HepG2 (cell line): ENCODE data around the gene APOC3. TPM values are rescaled to one million over a fixed set of nuclear protein-coding genes. Genes with fewer than 3 reads are reported as not detected.
A peak's percentile ranks its signal among the peaks of the same experiment; 100 is the strongest.

ENCODE experiments used
- ATAC-seq: fragments of 200-7000 bp; cut with Tn5 transposase; 3 replicates; pipeline ENCODE4 v1.9.1; 2020; ENCODE audit warnings: mild to moderate bottlenecking, moderate library complexity
- BruUV-seq: library from RNA; stranded (reverse); fragments of 400-500 nt; replicated peaks from 2 replicates; lab custom pipeline; 2021; lab: Mats Ljungman, UMichigan
- CTCF ChIA-PET: fragments of 300-600 bp; formaldehyde crosslinking; extraction: SDS; loops from one replicate; lab custom pipeline; 2021; ENCODE audit warnings: low total read pairs, inconsistent platforms, low intra/inter-chr PET ratio; lab: Yijun Ruan, JAX
- POLR2A ChIA-PET: fragments of 350-600 bp; sonication (Branson Sonifier 250); formaldehyde crosslinking; loops from one replicate; lab custom pipeline; 2020; ENCODE audit warnings: antibody characterized with exemption, inconsistent platforms; lab: Yijun Ruan, JAX
- DNase-seq: peaks from one replicate; pipeline ENCODE4 v3.0.0-alpha.2; 2015; ENCODE audit warnings: low spot score
- FAIRE-seq: peaks from 3 replicates; lab custom pipeline; 2011; peaks lifted over from hg19 to GRCh38; lab: Jason Lieb, UNC
- H2AFZ ChIP-seq: one replicate; pipeline ENCODE4 v1.6.1; 2011; ENCODE audit warnings: low read length, inconsistent platforms
- H3K27ac ChIP-seq: fragments of 300-600 bp; 3 replicates; pipeline ENCODE4 v1.8.0; 2011; ENCODE audit warnings: mixed run types, mild to moderate bottlenecking, mixed read lengths, low read length, inconsistent platforms; ENCODE audit not compliant: insufficient read depth; ENCODE audit errors: extremely low read length
- H3K27me3 ChIP-seq, 2 experiments: fragments of 200-600 bp in 1 of 2; 2 replicates in 1 of 2; 3 replicates in 1 of 2; pipeline versions ENCODE4 v1.6.0 to v1.8.0; 2011; ENCODE audit warnings: low read length in 2 of 2, mild to moderate bottlenecking in 2 of 2, moderate library complexity in 2 of 2, inconsistent platforms in 1 of 2; ENCODE audit not compliant: insufficient read depth in 2 of 2, control insufficient read depth in 1 of 2
- H3K36me3 ChIP-seq, 2 experiments: fragments of 200-600 bp in 1 of 2; replicated peaks in 1 of 2; 2 replicates in 1 of 2; 3 replicates in 1 of 2; pipeline versions ENCODE4 v1.5.1 to v1.8.0; 2011; ENCODE audit warnings: low read length in 2 of 2, inconsistent platforms in 1 of 2; ENCODE audit not compliant: insufficient read depth in 2 of 2, control insufficient read depth in 1 of 2
- H3K4me1 ChIP-seq: 2 replicates; pipeline ENCODE4 v1.5.1; 2012; ENCODE audit warnings: low read length, inconsistent platforms; ENCODE audit not compliant: insufficient read depth
- H3K4me2 ChIP-seq: 2 replicates; pipeline ENCODE4 v1.6.0; 2011; ENCODE audit warnings: low read depth, low read length, inconsistent platforms
- H3K4me3 ChIP-seq, 3 experiments: fragments of 200-600 bp in 1 of 3; sonication (generic), shearing (Covaris generic) in 1 of 3; replicated peaks in 1 of 3; 2 replicates each; pipeline ENCODE4 v1.5.1; 2011 to 2016; ENCODE audit warnings: low read length in 3 of 3, inconsistent platforms in 2 of 3, low read depth in 2 of 3, mild to moderate bottlenecking in 2 of 3, control low read depth in 1 of 3, mixed read lengths in 1 of 3; ENCODE audit not compliant: insufficient read depth in 1 of 3
- H3K79me2 ChIP-seq: one replicate; pipeline ENCODE4 v1.6.1; 2011; ENCODE audit warnings: low read length, inconsistent platforms; ENCODE audit not compliant: insufficient read depth
- H3K9ac ChIP-seq: 2 replicates; pipeline ENCODE4 v1.6.0; 2011; ENCODE audit warnings: mild to moderate bottlenecking, low read depth, low read length, inconsistent platforms; ENCODE audit not compliant: insufficient read depth
- H3K9me3 ChIP-seq: 2 replicates; pipeline ENCODE4 v1.5.1; 2012; ENCODE audit warnings: mild to moderate bottlenecking, low read length
- H4K20me1 ChIP-seq: 2 replicates; pipeline ENCODE4 v1.6.0; 2011; ENCODE audit warnings: inconsistent platforms, mild to moderate bottlenecking, low read length, moderate library complexity; ENCODE audit not compliant: insufficient read depth
- ATRX ChIP-seq: sonication (generic); formaldehyde crosslinking; IDR thresholded peaks from 2 replicates; pipeline ENCODE4 v1.4.0; 2020; ENCODE audit warnings: missing genetic modification reagents, borderline replicate concordance
- DDIT3 ChIP-seq: sonication (generic); formaldehyde crosslinking; IDR thresholded peaks from 2 replicates; pipeline ENCODE4 v1.4.0; 2020; ENCODE audit warnings: mild to moderate bottlenecking, missing genetic modification reagents
- ETS1 ChIP-seq: sonication (generic); formaldehyde crosslinking; IDR thresholded peaks from 2 replicates; pipeline ENCODE4 v1.4.0; 2020; ENCODE audit warnings: missing genetic modification reagents
- HMG20B ChIP-seq: conservative IDR thresholded peaks from 2 replicates; pipeline ENCODE4 v1.6.1; 2016; ENCODE audit warnings: missing genetic modification reagents, missing compliant biosample characterization
- HNRNPL ChIP-seq: fragments of 200-400 bp; formaldehyde crosslinking; IDR thresholded peaks from 2 replicates; pipeline ENCODE4 v1.6.1; 2017; ENCODE audit warnings: mild to moderate bottlenecking, low read depth, low read length
- KLF15 ChIP-seq: sonication (generic); formaldehyde crosslinking; IDR thresholded peaks from 2 replicates; pipeline ENCODE4 v1.8.1; 2023; ENCODE audit warnings: borderline replicate concordance, mild to moderate bottlenecking, inconsistent platforms, missing genetic modification reagents, mixed read lengths
- MAF1 ChIP-seq: sonication (generic); formaldehyde crosslinking; IDR thresholded peaks from 2 replicates; pipeline ENCODE4 v1.5.0; 2020; ENCODE audit warnings: missing genetic modification reagents, borderline replicate concordance
- MEIS1 ChIP-seq: sonication (generic); formaldehyde crosslinking; IDR thresholded peaks from 2 replicates; pipeline ENCODE4 v1.9.0; 2021; ENCODE audit warnings: mild to moderate bottlenecking, missing genetic modification reagents, moderate library complexity, borderline replicate concordance
- NFRKB ChIP-seq: fragments of 450-650 bp; IDR thresholded peaks from 2 replicates; pipeline ENCODE4 v1.6.1; 2017
- REPIN1 ChIP-seq: sonication (generic); formaldehyde crosslinking; IDR thresholded peaks from 2 replicates; pipeline ENCODE4 v1.8.0; 2022; ENCODE audit warnings: missing genetic modification reagents, low read depth, mild to moderate bottlenecking, borderline replicate concordance
- ZNF33A ChIP-seq: sonication (generic); formaldehyde crosslinking; IDR thresholded peaks from 2 replicates; pipeline ENCODE4 v1.5.1; 2020; ENCODE audit warnings: missing genetic modification reagents, mild to moderate bottlenecking, moderate library complexity, borderline replicate concordance
- ZNF367 ChIP-seq: sonication (generic); formaldehyde crosslinking; IDR thresholded peaks from 2 replicates; pipeline ENCODE4 v1.4.0; 2020; ENCODE audit warnings: missing genetic modification reagents, borderline replicate concordance
- ZNF558 ChIP-seq: sonication (generic); formaldehyde crosslinking; IDR thresholded peaks from 2 replicates; pipeline ENCODE4 v1.9.0; 2022; ENCODE audit warnings: mild to moderate bottlenecking, missing genetic modification reagents, borderline replicate concordance
- ZNF674 ChIP-seq: sonication (generic); formaldehyde crosslinking; IDR thresholded peaks from 2 replicates; pipeline ENCODE4 v1.5.0; 2020; ENCODE audit warnings: low read depth, mild to moderate bottlenecking, missing genetic modification reagents
- ZNF747 ChIP-seq: sonication (generic); formaldehyde crosslinking; IDR thresholded peaks from 2 replicates; pipeline ENCODE4 v1.8.1; 2023; ENCODE audit warnings: missing genetic modification reagents, mild to moderate bottlenecking, borderline replicate concordance
- WGBS: methylation state at CpG from one replicate; pipeline ENCODE4 v1.1.6; 2017; ENCODE audit warnings: low lambda C conversion rate; 5-methylcytosine and 5-hydroxymethylcytosine counted together
- in situ Hi-C: cut with HindIII; loops from 2 replicates; pipeline ENCODE4 v1.10.0; 2017; ENCODE audit warnings: low pct_unique_long_range_greater_than_20kb; ENCODE audit not compliant: extremely low pct_ligation_motif_present
- intact Hi-C: fragments of 100-400 bp; cut with micrococcal nuclease; formaldehyde crosslinking; loops from one replicate; pipeline ENCODE4 v1.10.0; 2022; ENCODE audit not compliant: unreplicated experiment
- polyA plus RNA-seq, 8 experiments: library from polyadenylated mRNA; depleted of rRNA in 3 of 8; stranded (reverse) in 7 of 8; unstranded in 1 of 8; fragments of >200 nt; fragmentation: Illumina TruSeq in 4 of 8; extraction: Trizol in 4 of 8; gene quantifications; 2 replicates each; pipeline versions ENCODE4 v1.2.1 to v1.2.3, GENCODE V29; 2011 to 2016; ENCODE audit warnings: low read depth in 4 of 8, missing spikeins in 1 of 8, mixed read lengths in 1 of 8; ENCODE audit not compliant: insufficient read depth in 1 of 8
- total RNA-seq, 5 experiments: library from RNA; depleted of rRNA; stranded (reverse); fragments of >200 nt; fragmentation: Illumina TruSeq; extraction: Trizol; gene quantifications; 2 replicates each; pipeline ENCODE4 v1.2.3, GENCODE V29; 2016; ENCODE audit warnings: low read depth in 1 of 5
- TF ChIP-seq, protein P1 (sequence below): fragments of 450-650 bp; IDR thresholded peaks from 2 replicates; pipeline ENCODE4 v1.6.1; 2016
- TF ChIP-seq, protein P2 (sequence below): sonication (generic); formaldehyde crosslinking; IDR thresholded peaks from 2 replicates; pipeline ENCODE4 v1.4.0; 2020; ENCODE audit warnings: low read depth, mild to moderate bottlenecking, missing genetic modification reagents

Gene APOC3
- total and polyA plus RNA-seq, 2 of the 13 experiments (the other 11 are each of a cell fraction or from before 2014, with no cell fraction given) = 314 to 687 TPM

DNA sequence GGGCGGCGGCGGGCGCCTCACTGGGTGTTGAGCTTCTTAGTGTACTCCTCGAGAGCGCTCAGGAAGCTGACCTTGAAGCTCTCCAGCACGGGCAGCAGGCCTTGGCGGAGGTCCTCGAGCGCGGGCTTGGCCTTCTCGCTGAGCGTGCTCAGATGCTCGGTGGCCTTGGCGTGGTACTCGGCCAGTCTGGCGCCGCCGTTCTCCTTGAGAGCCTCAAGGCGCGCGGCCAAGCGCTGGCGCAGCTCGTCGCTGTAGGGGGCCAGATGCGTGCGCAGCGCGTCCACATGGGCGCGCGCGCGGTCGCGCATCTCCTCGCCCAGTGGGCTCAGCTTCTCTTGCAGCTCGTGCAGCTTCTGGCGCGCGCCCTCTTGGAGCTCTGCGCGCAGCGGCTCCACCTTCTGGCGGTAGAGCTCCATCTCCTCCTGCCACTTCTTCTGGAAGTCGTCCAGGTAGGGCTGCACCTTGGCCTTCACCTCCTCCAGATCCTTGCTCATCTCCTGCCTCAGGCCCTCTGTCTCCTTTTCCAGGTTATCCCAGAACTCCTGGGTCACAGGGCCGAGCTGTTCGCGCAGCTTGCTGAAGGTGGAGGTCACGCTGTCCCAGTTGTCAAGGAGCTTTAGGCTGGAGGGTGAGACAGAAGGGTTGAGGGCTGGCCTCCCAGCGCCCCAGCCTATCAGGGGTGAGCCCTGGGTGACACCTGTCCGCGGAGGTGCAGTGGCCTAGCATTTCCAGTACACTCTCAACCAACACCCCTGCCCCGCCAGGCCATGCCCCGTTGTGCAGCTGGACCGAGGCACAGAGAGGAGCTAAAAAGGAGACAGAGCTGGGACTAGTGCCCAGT lies 6.3 kb downstream of the APOC3 start:
- peaks cover 87% of the 10 kb centered on the region for H3K4me1 ChIP-seq
- no peak overlapping the region for H2AFZ ChIP-seq
- BruUV-seq = TSS peak; percentile 89
- H3K79me2 ChIP-seq = peaks cover 39% of the 10 kb centered on the region
- no peaks in the 10 kb centered on the region; a peak in 2 of 5 replicates for H3K36me3 ChIP-seq
- peak; percentile 1; the same call in 2 of the 3 replicates for ATAC-seq
- WGBS = under 1% methylated on average over 18 of the region's 57 CpGs
- H4K20me1 ChIP-seq = peaks cover 9% of the 10 kb centered on the region; the same call in 1 of the 2 replicates
- intact Hi-C loops (no loop called here), in situ Hi-C loops (loop anchor here (5.0 kb wide), 1 partner anchor 44 kb away; the partner anchor contains the start of gene APOA5)
- H3K4me3 ChIP-seq = peak overlapping the region; percentile 75 to 95 (median 92)
- FAIRE-seq = no peak
- peak overlapping the region; percentile 99 for H3K27ac ChIP-seq
- peak overlapping the region; percentile 96 for H3K9ac ChIP-seq
- peak overlapping the region; percentile 92 for H3K4me2 ChIP-seq
- ChIA-PET POLR2A (interaction anchor here (0.6 to 18.4 kb wide), 21 partner anchors 10 to 309 kb away, joined by 3 to 1365 read pairs (median 12); partner anchors contain the start of genes APOA4, APOA5, APOC3 and BUD13), CTCF (interaction anchor here (2.2 kb wide), 1 partner anchor 44 kb away, joined by 23 read pairs; the partner anchor contains the start of gene APOA5)
- H3K27me3 ChIP-seq = no peaks in the 10 kb centered on the region
- DNase-seq = peak; percentile 61
- H3K9me3 ChIP-seq = no peaks in the 10 kb centered on the region
- peak; percentile 56; the same call in 1 of the 2 replicates for TF ChIP-seq HNRNPL
- 0 out of 2 replicates have a peak, but pooled peaks have one; percentile 7 for TF ChIP-seq MAF1 (CRISPR knock-in tag)
- TF ChIP-seq, protein P1, sequence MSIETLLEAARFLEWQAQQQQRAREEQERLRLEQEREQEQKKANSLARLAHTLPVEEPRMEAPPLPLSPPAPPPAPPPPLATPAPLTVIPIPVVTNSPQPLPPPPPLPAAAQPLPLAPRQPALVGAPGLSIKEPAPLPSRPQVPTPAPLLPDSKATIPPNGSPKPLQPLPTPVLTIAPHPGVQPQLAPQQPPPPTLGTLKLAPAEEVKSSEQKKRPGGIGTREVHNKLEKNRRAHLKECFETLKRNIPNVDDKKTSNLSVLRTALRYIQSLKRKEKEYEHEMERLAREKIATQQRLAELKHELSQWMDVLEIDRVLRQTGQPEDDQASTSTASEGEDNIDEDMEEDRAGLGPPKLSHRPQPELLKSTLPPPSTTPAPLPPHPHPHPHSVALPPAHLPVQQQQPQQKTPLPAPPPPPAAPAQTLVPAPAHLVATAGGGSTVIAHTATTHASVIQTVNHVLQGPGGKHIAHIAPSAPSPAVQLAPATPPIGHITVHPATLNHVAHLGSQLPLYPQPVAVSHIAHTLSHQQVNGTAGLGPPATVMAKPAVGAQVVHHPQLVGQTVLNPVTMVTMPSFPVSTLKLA = no peak
- peak; percentile 66; the same call in 1 of the 2 replicates for TF ChIP-seq ZNF747 (CRISPR knock-in tag)
- TF ChIP-seq ZNF558 (CRISPR knock-in tag) = peak; percentile 23; the same call in 1 of the 2 replicates
- TF ChIP-seq, protein P2, sequence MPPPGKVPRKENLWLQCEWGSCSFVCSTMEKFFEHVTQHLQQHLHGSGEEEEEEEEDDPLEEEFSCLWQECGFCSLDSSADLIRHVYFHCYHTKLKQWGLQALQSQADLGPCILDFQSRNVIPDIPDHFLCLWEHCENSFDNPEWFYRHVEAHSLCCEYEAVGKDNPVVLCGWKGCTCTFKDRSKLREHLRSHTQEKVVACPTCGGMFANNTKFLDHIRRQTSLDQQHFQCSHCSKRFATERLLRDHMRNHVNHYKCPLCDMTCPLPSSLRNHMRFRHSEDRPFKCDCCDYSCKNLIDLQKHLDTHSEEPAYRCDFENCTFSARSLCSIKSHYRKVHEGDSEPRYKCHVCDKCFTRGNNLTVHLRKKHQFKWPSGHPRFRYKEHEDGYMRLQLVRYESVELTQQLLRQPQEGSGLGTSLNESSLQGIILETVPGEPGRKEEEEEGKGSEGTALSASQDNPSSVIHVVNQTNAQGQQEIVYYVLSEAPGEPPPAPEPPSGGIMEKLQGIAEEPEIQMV (CRISPR knock-in tag) = no peak
- TF ChIP-seq ETS1 (CRISPR knock-in tag) = peak; percentile 73; the same call in 1 of the 2 replicates
- TF ChIP-seq ZNF33A (CRISPR knock-in tag) = no peak
- peak; percentile 42; the same call in 1 of the 2 replicates for TF ChIP-seq KLF15 (CRISPR knock-in tag)
- TF ChIP-seq ZNF674 = no peak
- no peak for TF ChIP-seq HMG20B (CRISPR knock-in tag)
- TF ChIP-seq REPIN1 (CRISPR knock-in tag) = peak; percentile 58
- no peak for TF ChIP-seq ATRX (CRISPR knock-in tag)
- peak; percentile 49; the same call in 1 of the 2 replicates for TF ChIP-seq MEIS1 (CRISPR knock-in tag)
- TF ChIP-seq NFRKB = no peak
- 0 out of 2 replicates have a peak, but pooled peaks have one; percentile 44 for TF ChIP-seq ZNF367 (CRISPR knock-in tag)
- no peak for TF ChIP-seq DDIT3 (CRISPR knock-in tag)
